OCI-LY7 (cell line): ENCODE measurements around the gene FNIP1.

Experiments used
- CTCF ChIP-seq: fragments of 200-600 bp; sonication (generic); conservative IDR thresholded peaks from 2 replicates; pipeline ENCODE4 v1.5.1; 2014; ENCODE audit warnings: mild to moderate bottlenecking, antibody characterized with exemption, low read length, moderate library complexity, mixed read lengths
- EZH2phosphoT487 ChIP-seq: fragments of 200-600 bp; sonication (generic); IDR thresholded peaks from 2 replicates; pipeline ENCODE4 v1.6.1; 2018; ENCODE audit warnings: low read depth, borderline replicate concordance, mild to moderate bottlenecking, mixed run types, antibody characterized with exemption, low read length, moderate library complexity, mixed read lengths

GRCh38 chr5:131627207-131627865, 169.5 kb downstream of the FNIP1 start:
- TF ChIP-seq CTCF, result no peak
- no peak for TF ChIP-seq EZH2phosphoT487
